Panc1 (cell line): ENCODE results near the gene KMT2E.
A peak's percentile ranks its signal among the peaks of the same experiment; 100 is the strongest.

Experiments used
- CTCF ChIP-seq: fragments of 450-650 bp; IDR thresholded peaks from 2 replicates; pipeline ENCODE4 v1.5.1; 2017; ENCODE audit warnings: mild to moderate bottlenecking
- POLR2AphosphoS5 ChIP-seq: IDR thresholded peaks from 2 replicates; pipeline ENCODE4 v1.6.1; 2012; ENCODE audit warnings: mild to moderate bottlenecking, low read depth, low read length, moderate library complexity
- SIN3A ChIP-seq: IDR thresholded peaks from 2 replicates; pipeline ENCODE4 v1.6.1; 2012; ENCODE audit warnings: low read depth, mild to moderate bottlenecking, low read length, moderate library complexity, borderline replicate concordance; ENCODE audit not compliant: insufficient read depth
- TCF7L2 ChIP-seq: IDR thresholded peaks from 2 replicates; pipeline ENCODE4 v1.6.1; 2011; ENCODE audit warnings: mild to moderate bottlenecking, low read depth, low read length, inconsistent platforms
- TF ChIP-seq, protein P1 (sequence below), 2 experiments: IDR thresholded peaks; 2 replicates each; pipeline ENCODE4 v1.6.1; 2011 to 2012; ENCODE audit warnings: low read depth in 2 of 2, control low read depth in 1 of 2, low read length in 1 of 2, mild to moderate bottlenecking in 1 of 2, moderate library complexity in 1 of 2; ENCODE audit not compliant: insufficient read depth in 1 of 2

DNA sequence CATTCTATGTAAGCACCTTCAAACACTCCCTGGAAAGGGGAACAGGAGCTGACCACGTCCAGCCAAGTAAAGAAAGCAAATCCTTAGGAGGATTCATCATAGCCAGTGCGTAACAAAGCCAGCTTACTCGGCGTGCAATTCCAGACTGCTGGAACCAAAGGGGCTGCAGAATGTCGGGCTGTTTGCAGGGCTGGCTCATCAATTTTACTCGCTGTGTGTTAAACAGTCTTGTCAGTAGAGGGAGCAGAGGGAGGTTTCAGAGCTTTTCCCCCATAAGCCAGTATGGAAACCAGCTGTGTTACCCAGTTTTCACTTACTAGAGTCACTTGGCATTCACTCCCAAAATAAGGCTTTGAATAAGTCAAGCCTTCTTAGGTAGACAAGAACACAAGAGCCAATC is 127.1 kb downstream of the KMT2E start:
- TF ChIP-seq CTCF (peak; percentile 57), POLR2AphosphoS5 (no peak), TCF7L2 (no peak), SIN3A (no peak)
- TF ChIP-seq, protein P1, sequence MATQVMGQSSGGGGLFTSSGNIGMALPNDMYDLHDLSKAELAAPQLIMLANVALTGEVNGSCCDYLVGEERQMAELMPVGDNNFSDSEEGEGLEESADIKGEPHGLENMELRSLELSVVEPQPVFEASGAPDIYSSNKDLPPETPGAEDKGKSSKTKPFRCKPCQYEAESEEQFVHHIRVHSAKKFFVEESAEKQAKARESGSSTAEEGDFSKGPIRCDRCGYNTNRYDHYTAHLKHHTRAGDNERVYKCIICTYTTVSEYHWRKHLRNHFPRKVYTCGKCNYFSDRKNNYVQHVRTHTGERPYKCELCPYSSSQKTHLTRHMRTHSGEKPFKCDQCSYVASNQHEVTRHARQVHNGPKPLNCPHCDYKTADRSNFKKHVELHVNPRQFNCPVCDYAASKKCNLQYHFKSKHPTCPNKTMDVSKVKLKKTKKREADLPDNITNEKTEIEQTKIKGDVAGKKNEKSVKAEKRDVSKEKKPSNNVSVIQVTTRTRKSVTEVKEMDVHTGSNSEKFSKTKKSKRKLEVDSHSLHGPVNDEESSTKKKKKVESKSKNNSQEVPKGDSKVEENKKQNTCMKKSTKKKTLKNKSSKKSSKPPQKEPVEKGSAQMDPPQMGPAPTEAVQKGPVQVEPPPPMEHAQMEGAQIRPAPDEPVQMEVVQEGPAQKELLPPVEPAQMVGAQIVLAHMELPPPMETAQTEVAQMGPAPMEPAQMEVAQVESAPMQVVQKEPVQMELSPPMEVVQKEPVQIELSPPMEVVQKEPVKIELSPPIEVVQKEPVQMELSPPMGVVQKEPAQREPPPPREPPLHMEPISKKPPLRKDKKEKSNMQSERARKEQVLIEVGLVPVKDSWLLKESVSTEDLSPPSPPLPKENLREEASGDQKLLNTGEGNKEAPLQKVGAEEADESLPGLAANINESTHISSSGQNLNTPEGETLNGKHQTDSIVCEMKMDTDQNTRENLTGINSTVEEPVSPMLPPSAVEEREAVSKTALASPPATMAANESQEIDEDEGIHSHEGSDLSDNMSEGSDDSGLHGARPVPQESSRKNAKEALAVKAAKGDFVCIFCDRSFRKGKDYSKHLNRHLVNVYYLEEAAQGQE (IDR thresholded peaks at IDR 0.05; ENCODE audit: insufficient read depth in 1 of 2, low read depth in 2 of 2, low read length in 1 of 2) = no peak
